Mucosa of stomach (tissue), 1 donor: ENCODE data around the gene BLACAT1.

Experiments
- H3K27me3 ChIP-seq: one replicate; pipeline ENCODE4 v1.7.0; 2013; ENCODE audit warnings: mild to moderate bottlenecking, low read length; ENCODE audit not compliant: control insufficient read depth, insufficient read depth
- H3K36me3 ChIP-seq: one replicate; pipeline ENCODE4 v1.7.0; 2013; ENCODE audit warnings: low read length; ENCODE audit not compliant: control insufficient read depth, insufficient read depth
- H3K4me1 ChIP-seq: one replicate; pipeline ENCODE4 v1.7.0; 2013; ENCODE audit warnings: mild to moderate bottlenecking, low read length; ENCODE audit not compliant: control insufficient read depth, insufficient read depth
- H3K4me3 ChIP-seq: one replicate; pipeline ENCODE4 v1.7.0; 2013; ENCODE audit warnings: low read length
- H3K9ac ChIP-seq: one replicate; pipeline ENCODE4 v1.7.0; 2013; ENCODE audit warnings: mild to moderate bottlenecking, low read length, moderate library complexity
- H3K9me3 ChIP-seq: one replicate; pipeline ENCODE4 v1.7.0; 2013; ENCODE audit warnings: mild to moderate bottlenecking, low read length, moderate library complexity; ENCODE audit not compliant: control insufficient read depth
- donor health status: Pancreatic carcinoma.

The BLACAT1 gene

GRCh38 chr1:205449750-205450443 is 5.9 kb downstream of the BLACAT1 start:
- peaks cover 59% of the 10 kb centered on the region for H3K27me3 ChIP-seq
- no peaks in the 10 kb centered on the region for H3K36me3 ChIP-seq
- no peaks in the 10 kb centered on the region for H3K9me3 ChIP-seq
- peaks cover 44% of the 10 kb centered on the region for H3K4me1 ChIP-seq
- H3K9ac ChIP-seq, result peak overlapping the region; percentile 86
- peak overlapping the region; percentile 34 for H3K4me3 ChIP-seq

GRCh38 chr1:205449254-205449749 is 6.5 kb downstream of the BLACAT1 start:
- peak overlapping the region; percentile 34 for H3K4me3 ChIP-seq
- H3K36me3 ChIP-seq, result no peaks in the 10 kb centered on the region
- no peaks in the 10 kb centered on the region for H3K9me3 ChIP-seq
- peak overlapping the region; percentile 86 for H3K9ac ChIP-seq
- peaks cover 53% of the 10 kb centered on the region for H3K27me3 ChIP-seq
- H3K4me1 ChIP-seq, result peaks cover 44% of the 10 kb centered on the region

GRCh38 chr1:205448540-205449253 is 7.1 kb downstream of the BLACAT1 start:
- peaks cover 47% of the 10 kb centered on the region for H3K27me3 ChIP-seq
- no peaks in the 10 kb centered on the region for H3K36me3 ChIP-seq
- peak overlapping the region; percentile 34 for H3K4me3 ChIP-seq
- H3K4me1 ChIP-seq, result peaks cover 44% of the 10 kb centered on the region
- peak overlapping the region; percentile 86 for H3K9ac ChIP-seq
- H3K9me3 ChIP-seq, result no peaks in the 10 kb centered on the region

DNA sequence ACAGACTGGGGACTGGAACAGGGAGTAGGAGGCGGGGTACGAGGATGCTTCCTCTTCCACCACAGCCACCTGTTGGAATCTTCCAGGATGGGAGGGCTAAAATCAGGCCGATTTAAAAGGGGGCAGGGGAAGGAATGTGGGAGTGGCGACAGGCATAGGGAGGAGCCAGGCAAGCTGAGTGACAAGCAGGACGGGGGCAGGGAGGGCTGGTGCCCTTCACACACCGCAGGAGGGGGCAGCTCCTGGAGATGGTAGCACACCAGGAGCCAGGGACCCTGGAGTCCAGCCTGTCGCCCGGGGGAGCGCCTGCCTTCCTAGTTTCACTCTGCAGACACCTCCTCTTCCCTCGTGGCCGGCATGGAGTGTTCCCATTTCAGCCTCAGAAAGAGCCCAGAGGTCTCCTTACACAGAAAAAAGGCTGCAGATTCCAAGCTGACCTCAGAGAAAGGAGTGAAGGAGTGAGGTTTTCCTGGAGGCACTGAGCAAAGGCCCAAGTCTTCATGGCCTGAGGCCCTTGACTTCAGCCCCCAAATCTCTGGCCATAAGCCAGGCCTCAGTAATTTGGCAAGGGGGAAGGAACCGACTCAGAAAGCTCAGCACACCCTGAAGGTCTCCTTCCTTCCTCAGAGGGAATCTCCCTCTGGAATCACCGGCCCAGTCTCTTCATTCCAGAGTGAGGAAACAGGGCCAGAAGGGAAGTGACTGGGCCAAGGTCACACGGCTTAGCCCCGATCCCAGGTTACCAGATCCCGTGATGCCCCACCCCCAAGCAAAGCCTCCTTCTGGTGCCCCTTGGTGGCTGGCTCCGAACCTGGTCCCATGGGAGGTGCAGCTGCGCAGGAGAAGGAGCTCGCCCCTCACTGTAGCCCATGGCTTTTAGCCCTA is 8.1 kb downstream of the BLACAT1 start:
- H3K4me3 ChIP-seq, result no peak overlapping the region
- no peaks in the 10 kb centered on the region for H3K9me3 ChIP-seq
- H3K27me3 ChIP-seq, result peaks cover 37% of the 10 kb centered on the region
- H3K4me1 ChIP-seq, result peaks cover 46% of the 10 kb centered on the region
- peak overlapping the region; percentile 7 for H3K9ac ChIP-seq
- H3K36me3 ChIP-seq, result no peaks in the 10 kb centered on the region

- H3K36me3 ChIP-seq, result no peaks in the 10 kb centered on the region
These were observed 9.0 kb downstream of the BLACAT1 start for GRCh38 chr1:205446828-205447227.

GRCh38 chr1:205445646-205445935 is 10.3 kb downstream of the BLACAT1 start:
- Histone ChIP-seq H3K9me3 (no peaks in the 10 kb centered on the region), H3K4me1 (peaks cover 61% of the 10 kb centered on the region), H3K9ac (no peak overlapping the region), H3K36me3 (no peaks in the 10 kb centered on the region), H3K27me3 (peaks cover 17% of the 10 kb centered on the region), H3K4me3 (no peak overlapping the region)

More at GRCh38 chr1:205446828-205447227, 9.0 kb downstream of the BLACAT1 start:
- no peak overlapping the region for H3K4me3 ChIP-seq
- H3K27me3 ChIP-seq, result peaks cover 28% of the 10 kb centered on the region
- H3K9ac ChIP-seq, result no peak overlapping the region
- H3K4me1 ChIP-seq, result peaks cover 55% of the 10 kb centered on the region
- H3K9me3 ChIP-seq, result no peaks in the 10 kb centered on the region

DNA sequence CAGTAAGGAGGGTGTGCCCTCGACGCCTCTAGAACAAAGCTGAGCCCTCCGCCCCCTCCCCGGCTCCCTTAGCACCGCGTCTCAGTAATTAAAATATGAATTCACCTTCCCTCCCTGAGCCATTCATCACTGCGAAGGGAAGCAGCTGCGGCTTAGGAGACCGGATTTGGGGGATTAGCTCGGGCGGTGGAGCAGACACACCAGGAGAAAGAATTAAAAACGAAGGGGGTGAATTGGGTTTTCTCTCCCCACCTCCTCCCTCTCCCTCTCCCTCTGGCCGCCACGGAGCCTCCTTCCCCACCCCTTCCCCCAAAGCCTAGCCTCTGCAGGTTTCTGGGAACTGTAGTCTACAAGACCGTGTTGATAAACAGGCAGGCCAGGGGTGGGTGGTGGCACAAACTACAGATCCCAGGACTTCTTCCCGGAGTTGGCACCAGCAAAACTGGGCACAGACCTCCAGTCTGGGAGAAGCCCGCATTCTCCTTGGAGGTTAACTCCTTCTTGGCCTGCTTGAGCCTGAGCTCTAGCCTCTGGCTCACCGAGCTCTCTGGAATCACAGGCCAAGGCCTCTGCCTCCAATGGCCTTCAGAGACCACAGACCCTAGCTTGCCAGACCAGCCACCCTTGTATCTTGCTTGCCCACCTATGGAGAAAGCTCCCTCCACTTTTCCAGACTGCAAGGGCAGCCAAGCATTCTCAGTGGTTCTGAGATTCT is 10.8 kb downstream of the BLACAT1 start:
- no peak overlapping the region for H3K9ac ChIP-seq
- H3K27me3 ChIP-seq, result peaks cover 13% of the 10 kb centered on the region
- no peak overlapping the region for H3K4me3 ChIP-seq
- H3K4me1 ChIP-seq, result peaks cover 62% of the 10 kb centered on the region
- H3K9me3 ChIP-seq, result no peaks in the 10 kb centered on the region
- no peaks in the 10 kb centered on the region for H3K36me3 ChIP-seq

- Histone ChIP-seq H3K27me3 (peaks cover 13% of the 10 kb centered on the region), H3K9ac (no peak overlapping the region), H3K9me3 (no peaks in the 10 kb centered on the region), H3K4me3 (no peak overlapping the region), H3K4me1 (peaks cover 60% of the 10 kb centered on the region), H3K36me3 (no peaks in the 10 kb centered on the region)
These were observed 11.4 kb downstream of the BLACAT1 start for GRCh38 chr1:205444300-205444930.

GRCh38 chr1:205443585-205444299 is 12.1 kb downstream of the BLACAT1 start:
- Histone ChIP-seq H3K4me1 (peaks cover 60% of the 10 kb centered on the region), H3K9me3 (no peaks in the 10 kb centered on the region), H3K36me3 (no peaks in the 10 kb centered on the region), H3K27me3 (peaks cover 13% of the 10 kb centered on the region), H3K9ac (no peak overlapping the region), H3K4me3 (no peak overlapping the region)

DNA sequence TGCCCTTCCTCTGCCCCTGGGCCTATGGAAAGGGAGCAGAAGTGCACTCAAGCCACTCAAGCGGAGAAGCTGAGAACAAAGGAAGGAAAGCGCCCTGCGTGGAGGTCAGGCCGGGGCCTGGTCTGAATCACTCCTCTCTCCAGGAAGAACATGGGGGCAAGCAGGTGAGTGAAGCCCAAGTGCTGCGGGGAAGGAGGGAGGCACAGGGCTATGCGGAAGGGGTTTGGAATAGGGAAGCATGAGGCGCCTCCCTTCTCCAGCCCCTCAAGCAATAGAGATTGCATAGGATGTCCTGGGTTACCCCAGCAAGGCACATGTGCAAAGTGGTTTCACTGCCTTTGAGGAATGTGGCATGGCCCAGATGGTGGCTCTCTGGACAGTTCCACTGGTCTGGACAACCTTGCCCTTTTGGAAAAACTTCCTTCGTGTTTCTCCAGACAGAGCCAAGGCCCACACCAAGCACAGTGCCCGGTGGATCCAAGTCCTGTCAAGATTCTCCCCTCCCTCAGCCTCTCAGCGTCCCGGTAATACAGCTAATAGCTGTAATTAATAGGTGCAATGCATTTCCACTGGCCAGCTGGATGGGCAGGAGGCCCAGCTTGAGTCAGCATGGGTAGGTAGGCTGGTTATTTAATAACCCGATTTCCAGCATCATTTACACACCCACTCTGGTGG is 13.7 kb downstream of the BLACAT1 start:
- Histone ChIP-seq H3K9ac (peak overlapping the region; percentile 51), H3K9me3 (no peaks in the 10 kb centered on the region), H3K4me3 (no peak overlapping the region), H3K36me3 (no peaks in the 10 kb centered on the region), H3K27me3 (peaks cover 6% of the 10 kb centered on the region), H3K4me1 (peaks cover 53% of the 10 kb centered on the region)
